Right renal pelvis (tissue), 4 donors: ENCODE measurements around the gene TMED6. TPM values are rescaled to one million over a fixed set of nuclear protein-coding genes. Genes with fewer than 3 reads are reported as not detected.
A peak's percentile ranks its signal among the peaks of the same experiment; 100 is the strongest.
"Not testable (repeated sequence)": the region's sequence is repeated elsewhere in the genome, so short reads cannot be mapped to it uniquely, and the experiment has no call there.

ENCODE experiments used
- DNase-seq, 4 donors: peaks; one replicate each; pipeline ENCODE4 v3.0.0-alpha.2; 2013; ENCODE audit warnings: low read depth in 4 of 4, low spot score in 3 of 4, missing footprints in 1 of 4
- polyA plus RNA-seq, 4 donors: library from polyadenylated mRNA; unstranded; fragments of 120-200 nt; gene quantifications; one replicate each; pipeline ENCODE4 v1.2.1, GENCODE V29; 2013; ENCODE audit not compliant: insufficient read length in 4 of 4

TMED6 gene
- polyA plus RNA-seq, 4 donors: 2.0 to 3.7 (median 2.8) TPM

DNA sequence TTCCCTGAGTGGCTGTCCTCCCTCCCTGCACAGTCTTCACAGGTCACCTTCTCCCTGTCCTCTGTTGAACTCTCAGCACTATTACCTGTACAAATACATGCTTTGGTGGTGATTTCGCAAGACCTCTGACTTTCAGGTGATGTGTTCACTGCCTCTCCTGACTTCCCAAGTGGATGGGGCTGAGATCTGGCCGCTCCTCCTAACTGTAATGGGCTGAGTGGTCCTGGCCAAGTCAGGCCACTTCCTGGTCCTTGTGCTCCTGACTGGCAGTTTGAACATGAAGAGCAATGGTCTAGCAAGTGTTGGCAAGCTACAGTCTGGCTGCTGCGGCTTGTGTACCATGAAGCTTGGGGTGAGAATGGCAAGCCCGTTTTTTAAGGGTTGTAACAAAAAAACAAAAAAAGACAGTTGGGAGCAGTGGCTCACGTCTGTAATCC is 11.7 kb upstream of the TMED6 start:
- DNase-seq: no peak

DNA sequence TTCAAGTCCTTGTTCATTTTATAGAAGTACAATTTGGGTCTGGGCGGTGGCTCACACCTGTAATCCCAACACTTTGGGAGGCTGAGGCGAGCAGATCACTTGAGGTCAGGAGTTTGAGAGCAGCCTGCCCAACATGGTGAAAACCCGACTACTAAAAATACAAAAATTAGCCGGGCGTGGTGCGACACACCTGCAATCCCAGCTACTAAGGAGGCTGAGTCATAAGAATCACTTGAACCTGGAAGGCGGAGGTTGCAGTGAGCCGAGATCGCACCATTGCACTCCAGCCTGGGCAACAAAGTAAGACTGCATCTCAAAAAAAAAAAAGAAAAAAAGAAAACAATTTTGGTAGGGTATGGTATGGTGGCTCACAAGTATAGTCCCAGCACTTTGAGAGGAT is 8.5 kb upstream of the TMED6 start:
- not testable (repeated sequence) for DNase-seq

DNA sequence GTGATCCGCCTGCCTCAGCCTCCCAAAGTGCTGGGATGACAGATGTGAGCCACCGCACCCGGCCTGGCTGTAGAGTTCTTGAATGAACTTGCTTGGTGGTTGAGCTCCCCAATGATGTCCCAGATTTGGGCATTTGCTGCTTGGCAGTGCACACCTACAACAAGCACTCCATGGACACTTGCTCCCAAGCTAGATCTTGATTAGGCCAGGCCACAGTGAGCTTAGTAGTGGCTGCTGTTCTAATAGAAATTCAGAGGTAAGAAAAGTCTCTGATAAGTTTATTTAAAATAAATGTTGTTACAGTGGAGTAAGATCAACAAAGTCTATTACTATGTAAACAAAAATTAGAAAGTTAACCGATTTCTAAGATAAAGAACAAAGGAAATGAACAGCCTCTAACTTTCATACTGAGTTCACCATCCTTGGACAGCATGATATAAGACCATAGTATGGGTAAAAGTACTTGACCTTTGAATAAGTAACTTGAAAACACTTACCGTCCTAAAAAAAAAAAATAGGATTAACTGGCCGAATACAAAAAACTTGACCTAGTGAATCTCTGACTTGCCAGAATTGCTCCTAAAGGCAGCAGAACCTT is 951 bp downstream of the TMED6 start:
- no peak for DNase-seq

DNA sequence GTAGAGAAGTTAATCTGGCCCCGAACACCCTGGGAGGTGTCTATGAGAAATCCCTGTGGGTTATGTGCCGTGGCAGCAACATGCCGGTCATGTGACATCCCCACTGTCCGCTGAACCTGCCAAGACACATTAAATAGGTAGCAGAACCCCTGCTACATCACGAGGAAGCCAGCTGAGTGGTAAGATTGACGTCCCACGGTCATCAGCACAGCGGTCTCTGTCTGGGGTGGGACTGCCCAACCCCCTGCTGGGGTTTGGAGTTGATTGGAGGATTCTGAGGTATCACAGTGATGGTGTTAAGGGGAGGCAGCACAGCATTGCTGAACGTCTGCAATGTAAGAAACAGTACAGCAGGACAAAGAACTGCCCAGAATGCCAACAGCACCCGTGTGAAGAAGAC is 2.0 kb downstream of the TMED6 start:
- DNase-seq: no peak

DNA sequence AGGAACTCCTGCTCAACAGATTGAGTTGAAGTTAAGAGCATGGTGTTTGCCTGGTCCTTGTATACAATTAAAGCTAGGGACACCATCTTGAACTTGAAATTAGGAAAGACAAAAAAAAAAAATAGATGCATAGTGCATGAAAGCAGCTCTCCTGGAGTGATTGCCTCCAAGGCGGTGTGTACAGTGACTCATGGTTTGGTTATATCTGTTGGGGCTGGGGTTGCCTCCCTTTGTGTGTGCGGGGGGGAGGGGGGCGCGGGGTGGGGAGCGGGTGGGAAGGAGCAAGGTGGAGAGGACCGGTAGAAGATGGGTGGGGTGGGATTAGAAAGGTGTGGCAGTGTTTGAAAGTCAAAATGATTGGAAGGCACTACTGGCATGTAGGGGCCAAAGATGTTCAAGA is 3.4 kb downstream of the TMED6 start:
- no peak for DNase-seq

DNA sequence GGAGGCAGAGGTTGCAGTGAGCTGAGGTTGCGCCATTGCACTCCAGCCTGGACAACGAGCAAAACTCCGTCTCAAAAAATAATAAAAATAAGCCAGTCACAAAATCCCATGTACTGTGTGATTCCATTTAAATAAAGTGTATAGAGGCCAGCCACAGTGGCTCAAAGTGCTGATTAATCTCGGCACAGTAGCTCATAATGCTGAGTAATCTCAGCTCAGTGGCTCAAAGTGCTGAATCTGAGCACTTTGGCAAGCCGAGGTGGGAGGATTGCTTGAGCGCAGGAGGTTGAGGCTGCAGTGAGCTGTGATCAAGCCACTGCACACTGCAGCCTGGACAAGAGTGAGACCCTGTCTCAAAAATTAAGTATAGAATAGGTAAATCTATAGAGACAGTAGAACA is 4.9 kb downstream of the TMED6 start:
- DNase-seq: no peak

DNA sequence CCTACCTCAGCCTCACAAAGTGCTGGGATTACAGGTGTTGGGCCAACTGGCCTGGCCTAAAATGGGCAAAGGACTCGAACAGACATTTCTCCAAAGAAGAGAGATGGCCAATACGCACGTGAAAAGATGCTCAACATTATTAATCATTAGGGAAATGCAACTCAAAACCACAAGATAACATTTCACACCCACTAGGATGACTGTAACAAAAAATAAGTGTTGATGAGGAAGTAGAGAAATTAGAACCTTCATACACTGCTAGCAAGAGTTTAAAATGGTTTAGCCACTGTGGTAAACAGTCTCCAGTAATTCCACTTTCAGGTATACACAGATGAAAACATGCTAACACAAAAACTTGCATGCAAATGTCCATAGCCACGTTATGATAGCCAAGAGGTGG is 5.7 kb downstream of the TMED6 start:
- no peak for DNase-seq

DNA sequence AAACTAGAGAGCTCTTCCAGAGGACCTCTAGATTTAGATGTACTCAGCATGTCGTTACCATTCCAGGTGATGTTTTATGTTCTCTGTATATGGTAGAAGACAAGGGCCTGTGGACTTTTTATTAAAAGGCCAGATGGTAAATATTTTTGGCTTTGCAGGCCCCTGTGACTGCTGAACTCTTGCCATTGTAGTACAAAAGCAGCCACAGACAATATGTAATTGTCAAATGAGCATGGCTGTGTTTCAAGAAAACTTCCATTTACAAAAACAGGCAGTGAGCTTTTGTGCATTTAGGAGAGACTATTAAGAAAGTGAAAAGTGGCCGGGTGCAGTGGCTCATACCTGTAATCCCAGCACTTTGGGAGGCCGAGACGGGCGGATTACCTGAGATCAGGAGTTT is 7.4 kb downstream of the TMED6 start:
- no peak for DNase-seq

DNA sequence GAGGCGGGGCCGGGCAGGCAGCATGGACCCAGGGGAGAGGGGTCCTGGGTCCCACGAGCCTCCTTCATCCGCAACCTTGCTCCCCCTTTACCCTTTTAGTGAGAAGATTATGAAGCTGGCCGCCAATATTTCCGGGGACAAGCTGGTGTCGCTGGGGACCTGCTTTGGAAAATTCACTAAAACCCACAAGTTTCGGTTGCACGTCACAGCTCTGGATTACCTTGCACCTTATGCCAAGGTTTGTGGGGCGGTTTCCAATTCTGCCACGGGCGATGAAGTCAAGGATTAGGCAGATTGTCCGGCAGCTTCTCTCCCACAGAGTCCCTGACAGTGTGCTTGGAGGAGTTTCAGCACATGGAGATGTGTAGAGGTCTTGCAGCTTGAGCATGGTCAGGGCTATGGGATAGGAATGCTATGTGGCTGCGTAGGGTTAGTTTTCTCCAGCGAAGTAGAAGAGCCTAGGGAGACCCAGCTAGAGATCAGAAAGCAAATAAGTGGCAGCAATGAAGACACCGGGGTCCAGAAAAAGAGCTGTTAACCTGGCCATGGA is 11.4 kb downstream of the TMED6 start:
- DNase-seq: no peak

DNA sequence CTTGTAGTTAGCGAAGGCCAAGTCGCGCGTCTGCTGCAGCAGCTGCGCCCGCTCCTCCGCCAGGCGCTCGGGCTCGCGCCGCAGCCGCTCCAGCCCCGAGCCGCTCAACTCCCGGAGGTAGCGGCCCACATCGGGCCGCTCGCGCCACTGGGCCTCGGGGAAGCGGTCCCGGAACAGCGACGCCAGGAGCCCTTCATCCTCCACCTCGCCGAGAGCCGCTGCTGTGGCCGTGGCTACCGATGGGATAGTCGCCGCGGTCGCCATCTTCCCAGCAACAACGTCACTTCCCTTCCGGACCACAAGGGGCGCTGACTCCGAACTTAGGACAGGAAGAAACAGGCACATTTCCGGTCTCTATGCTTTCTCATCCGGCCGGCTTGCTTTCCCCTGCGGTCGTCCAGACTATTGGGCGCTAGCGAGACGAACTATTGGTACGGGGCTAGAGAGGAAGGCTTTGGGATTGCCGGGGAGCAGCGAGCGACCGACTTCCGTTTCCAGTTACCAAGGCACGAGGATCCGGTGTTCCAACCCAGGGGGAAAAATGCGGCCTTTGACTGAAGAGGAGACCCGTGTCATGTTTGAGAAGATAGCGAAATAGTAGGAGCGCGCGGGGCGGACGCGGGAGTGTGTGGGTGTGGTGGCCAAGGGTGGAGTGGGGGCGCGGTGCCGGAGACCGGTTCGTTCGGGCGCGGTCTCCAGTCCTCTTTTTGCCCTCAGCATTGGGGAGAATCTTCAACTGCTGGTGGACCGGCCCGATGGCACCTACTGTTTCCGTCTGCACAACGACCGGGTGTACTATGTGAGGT is 12.1 kb downstream of the TMED6 start, which contains the start of the genes COG8 and NIP7:
Gene COG8 (minus strand): TSS at position 276 of the 806 bp plus-strand sequence. CDS start 12 bp downstream, at position 264.
Gene NIP7 (plus strand): TSS at position 484 of the 806 bp plus-strand sequence. CDS start 58 bp downstream, at position 542.
- peak; percentile 95 to 98 (median 97) for DNase-seq

DNA sequence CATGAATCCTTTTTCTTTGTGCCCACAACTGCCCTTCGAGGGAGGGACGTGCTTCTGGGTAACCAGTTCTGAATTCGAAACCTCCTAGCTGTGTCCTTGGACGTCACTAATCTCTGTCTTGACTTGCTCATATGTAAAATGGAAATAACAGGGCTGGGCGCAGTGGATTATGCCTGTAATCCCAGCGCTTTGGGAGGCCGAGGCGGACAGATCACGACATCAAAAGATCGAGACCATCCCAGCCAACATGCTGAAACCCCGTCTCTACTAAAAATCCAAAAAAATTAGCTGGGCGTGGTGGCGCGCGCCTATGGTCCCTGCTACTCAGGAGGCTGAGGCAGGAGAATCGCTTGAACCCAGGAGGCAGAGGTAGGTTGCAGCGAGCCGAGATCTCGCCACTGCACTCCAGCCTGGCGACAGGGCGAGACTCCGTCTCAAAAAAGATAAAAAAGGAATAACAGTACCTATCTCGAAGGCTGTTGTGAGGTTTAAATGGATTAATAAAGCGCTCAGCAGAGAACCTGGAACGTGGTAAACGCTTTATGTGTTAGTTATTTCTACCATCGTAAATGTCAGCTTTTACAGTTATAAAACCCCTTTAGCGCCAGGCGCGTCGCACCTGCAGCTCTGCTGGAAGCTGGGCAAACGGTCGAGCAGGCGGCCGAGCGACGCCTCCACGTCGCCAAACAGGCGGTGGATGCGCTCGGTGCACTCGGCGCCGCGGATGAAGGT is 12.9 kb downstream of the TMED6 start:
- DNase-seq: no peak

DNA sequence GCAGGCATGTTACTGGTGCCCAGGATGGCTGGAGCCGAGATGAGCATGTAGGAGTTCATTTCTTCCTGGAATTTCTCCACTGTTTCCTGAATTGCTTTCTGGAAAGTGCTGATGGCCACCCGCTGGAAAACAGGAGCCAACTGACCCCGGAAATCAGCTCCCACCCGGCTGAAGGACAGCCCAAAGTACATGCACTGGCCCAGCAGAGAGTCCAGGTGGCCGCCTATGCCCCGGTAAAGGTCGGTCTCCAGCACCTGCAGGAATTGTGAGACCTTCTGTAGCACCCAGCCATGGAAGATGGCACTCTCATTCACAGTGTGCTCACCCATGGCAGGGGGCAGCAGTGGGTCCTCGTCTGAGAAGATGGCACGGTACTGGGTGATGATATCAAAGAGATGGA is 16.9 kb downstream of the TMED6 start:
- DNase-seq: no peak

DNA sequence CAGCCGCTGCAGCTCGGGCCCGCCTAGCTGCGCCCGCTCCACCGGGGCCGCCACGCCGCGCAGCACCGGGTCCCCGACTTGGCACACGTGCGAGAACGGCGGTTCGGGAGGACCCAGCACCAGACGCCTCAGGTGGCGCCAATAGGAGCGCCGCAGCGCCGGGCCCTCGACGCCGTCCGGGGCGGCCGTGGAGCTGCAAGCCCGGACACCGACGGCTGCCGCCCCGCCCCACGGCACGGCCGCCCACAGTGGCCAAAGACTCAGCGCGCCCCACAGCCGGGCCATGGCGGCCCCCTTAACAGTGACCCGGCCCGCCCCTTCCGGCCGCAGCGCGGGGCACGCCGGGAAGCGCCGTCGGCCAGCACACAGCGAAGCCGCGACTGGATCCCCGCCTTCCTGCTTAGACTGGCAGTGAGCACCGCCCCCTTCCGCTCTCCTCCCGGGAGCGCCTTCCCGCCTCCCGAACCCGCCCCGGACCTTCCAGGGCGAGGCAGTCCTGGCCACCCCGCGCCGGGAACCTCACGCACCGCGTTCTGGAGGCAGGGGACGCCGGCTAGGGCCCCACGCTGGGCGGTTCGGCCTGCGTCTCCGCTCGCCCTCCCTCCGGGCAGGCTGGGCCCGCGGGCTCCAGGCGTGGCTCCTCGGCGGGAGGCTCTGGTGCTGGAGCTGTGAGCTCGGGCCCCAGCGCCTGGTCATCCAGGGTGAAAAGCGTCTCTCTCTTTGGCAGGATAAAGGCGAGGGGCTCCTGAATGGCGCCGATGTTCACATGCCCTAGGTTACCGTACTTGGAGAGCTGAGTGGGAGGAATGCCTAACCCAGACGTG is 21.1 kb downstream of the TMED6 start, which contains the start of gene PDF:
Gene PDF (minus strand): TSS at position 303 of the 824 bp plus-strand sequence. CDS start 18 bp downstream, at position 285.
- DNase-seq: peak; percentile 83 to 86 (median 85)

DNA sequence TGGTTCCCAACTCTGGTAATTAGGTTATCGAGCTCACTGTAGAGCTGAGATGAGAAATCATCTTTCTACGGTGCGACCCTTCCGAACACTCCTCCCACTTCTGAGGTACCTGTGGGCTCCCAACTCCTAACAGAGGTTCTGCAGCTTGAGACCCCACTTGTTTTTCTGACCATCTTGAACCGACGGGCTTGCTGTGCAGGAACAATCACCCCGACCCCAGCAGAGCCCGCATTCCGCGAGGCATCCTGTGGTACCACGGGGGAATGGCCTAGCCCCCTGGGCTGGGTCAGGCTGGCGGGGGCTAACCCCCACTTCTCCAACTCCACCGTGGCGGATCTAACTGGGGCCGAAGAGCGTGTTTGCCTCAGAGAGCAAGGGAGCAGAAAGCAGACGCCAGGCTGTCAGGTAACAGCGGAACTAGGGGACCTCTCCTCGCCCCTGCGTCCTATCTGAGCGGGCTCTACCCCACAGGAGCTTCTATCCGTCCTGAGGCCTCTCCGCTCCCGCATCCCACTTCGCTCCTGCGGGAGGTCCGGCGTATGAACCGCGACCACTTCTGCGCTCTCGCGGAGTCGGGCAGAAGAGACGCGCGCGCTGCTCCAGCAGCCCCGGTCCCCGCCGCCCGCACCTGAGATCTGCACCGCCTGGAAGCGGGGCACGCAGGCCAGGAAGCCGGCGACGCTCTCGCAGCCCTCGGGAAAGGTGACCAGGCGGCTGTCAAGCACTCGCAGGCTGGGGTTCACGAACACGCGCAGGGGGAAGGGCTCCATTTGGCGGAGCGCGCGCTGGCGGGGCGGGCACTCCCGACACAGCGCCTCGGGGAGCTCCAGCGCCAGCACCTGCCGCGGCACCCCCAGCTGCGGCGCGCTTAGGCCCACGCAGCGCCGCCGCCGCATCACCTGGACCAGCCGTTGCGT is 22.0 kb downstream of the TMED6 start:
- DNase-seq: no peak

DNA sequence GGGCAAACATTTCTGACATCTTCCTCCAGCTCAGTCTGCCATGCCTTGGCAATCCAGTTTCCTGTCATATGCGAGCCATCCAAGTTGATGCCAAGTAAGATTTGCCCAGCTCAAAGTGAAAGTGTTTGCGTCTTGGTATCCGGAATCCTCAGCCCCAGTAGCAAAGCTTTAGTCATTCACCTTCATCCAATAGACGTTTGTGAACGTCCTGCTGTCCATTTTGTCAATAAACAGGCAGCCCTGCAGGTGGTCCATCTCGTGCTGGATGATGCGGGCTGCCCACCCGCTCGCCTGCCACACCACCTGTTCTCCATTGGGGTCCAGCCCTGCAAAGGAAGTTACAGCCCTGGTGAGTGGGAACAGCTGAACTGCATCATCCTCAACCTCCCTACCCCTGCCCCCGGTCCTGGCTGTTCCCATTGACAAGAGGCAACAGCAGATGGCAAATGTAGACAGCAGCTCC is 22.7 kb downstream of the TMED6 start:
- no peak for DNase-seq

DNA sequence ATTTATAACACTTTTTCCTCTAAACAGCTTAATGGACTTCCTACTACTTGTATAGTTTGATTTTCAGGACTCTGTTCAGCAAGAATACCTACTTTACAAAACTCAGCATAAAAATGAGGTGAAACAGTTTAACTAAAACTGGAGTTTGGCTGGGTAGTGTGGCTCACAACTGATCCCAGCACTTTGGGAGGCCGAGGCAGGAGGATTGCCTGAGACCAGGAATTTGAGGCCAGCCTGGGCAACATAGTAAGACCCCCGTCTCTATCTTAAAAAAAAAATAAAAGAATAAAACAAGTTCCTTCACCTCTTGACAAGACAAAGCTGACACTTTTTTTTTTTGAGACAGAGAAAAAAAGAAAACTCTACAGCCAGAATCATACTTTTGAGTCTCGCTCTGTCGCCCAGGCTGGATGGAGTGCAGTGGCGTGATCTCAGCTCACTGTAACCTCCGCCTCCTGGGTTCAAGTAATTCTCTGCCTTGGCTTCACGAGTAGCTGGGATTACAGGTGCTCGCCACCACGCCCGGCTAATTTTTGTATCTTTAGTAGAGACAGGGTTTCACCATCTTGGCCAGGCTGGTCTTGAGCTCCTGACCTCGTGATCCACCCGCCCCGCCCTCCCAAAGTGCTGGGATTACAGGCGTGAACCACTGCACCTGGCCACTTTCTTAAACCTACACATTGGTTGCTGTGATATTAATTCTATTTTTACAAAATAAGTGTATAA is 23.8 kb downstream of the TMED6 start:
- no peak for DNase-seq

DNA sequence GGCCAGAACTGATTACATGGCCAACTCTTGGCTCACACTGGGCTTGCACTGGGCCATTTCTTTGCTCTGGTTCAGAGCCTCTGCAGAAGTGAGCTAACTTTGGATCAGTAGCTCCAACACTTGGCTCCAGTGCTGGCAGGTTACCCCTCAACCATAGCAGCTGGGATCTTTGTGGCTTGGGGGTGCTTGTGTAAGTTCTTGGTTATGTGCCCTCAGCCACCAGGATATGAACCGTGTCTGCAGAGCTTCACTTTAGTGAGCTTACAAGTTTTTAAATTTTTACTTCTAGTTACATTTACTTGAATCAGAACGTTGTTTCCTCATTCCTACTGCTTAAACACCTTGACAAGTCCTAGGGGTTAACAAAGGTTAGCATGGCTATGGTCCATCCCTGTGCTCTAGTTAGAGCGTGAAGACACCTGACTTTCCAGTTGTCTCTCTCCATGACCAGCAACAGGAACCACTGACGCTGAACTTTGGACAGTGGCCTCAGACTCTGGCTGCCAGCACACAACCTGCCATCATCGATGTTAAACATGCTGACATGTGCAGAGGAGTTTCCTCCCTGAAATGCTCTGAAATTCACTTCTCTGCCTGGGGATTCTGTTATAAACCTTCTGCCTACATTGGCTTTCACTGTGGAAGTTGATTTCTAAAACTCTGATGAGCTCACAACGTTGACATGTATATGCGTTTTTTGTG is 25.3 kb downstream of the TMED6 start:
- no peak for DNase-seq

DNA sequence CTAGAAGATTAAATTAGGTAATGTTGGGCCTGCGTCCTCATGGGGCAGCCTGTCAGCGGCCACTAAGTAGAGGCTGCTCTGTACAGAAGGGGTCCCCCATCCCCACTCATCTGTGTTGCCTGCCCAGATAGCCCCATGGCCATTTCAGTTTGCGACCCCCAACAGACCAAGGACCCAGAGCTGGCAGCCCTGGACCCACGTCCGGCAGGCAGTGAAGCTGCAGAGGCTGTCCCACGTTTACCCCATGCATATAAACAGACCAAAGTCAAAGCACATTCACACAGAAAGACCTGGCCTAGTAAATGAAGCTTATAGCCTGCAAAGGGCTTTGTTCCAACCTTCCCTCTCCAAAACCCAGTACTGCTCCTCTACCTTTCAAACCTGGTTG is 25.8 kb downstream of the TMED6 start:
- DNase-seq: no peak
